HG02938 (cell line): Measurements from ENCODE around the gene SEC24A.
"Not testable (repeated sequence)": the region's sequence is repeated elsewhere in the genome, so short reads cannot be mapped to it uniquely, and the experiment has no call there.

Experiments
- ATAC-seq: cut with Tn5 transposase; IDR thresholded peaks from one replicate; pipeline ENCODE4 v1.9.1; 2021; ENCODE audit warnings: mild to moderate bottlenecking, moderate library complexity; ENCODE audit not compliant: unreplicated experiment

SEC24A gene

GRCh38 chr5:134649163-134649835 lies 714 bp downstream of the SEC24A start:
- ATAC-seq = peak; percentile 9

GRCh38 chr5:134650660-134651059 lies 2.1 kb downstream of the SEC24A start:
- ATAC-seq = not testable (repeated sequence)

- ATAC-seq = no peak
These were observed 2.9 kb downstream of the SEC24A start for GRCh38 chr5:134651531-134651930.

GRCh38 chr5:134656690-134657089 lies 8.1 kb downstream of the SEC24A start:
- ATAC-seq = no peak

GRCh38 chr5:134659456-134659855 lies 10.9 kb downstream of the SEC24A start:
- no peak for ATAC-seq

GRCh38 chr5:134659922-134660321 lies 11.3 kb downstream of the SEC24A start:
- ATAC-seq = no peak

GRCh38 chr5:134662971-134663370 lies 14.4 kb downstream of the SEC24A start:
- ATAC-seq = no peak

- ATAC-seq = no peak
These were observed 15.9 kb downstream of the SEC24A start for GRCh38 chr5:134664448-134664847.

- ATAC-seq = not testable (repeated sequence)
These were observed 25.0 kb downstream of the SEC24A start for GRCh38 chr5:134673546-134673945.

GRCh38 chr5:134677357-134677756 lies 28.8 kb downstream of the SEC24A start:
- not testable (repeated sequence) for ATAC-seq

GRCh38 chr5:134690144-134690543 lies 41.6 kb downstream of the SEC24A start:
- ATAC-seq = not testable (repeated sequence)

- no peak for ATAC-seq
These were observed 44.1 kb downstream of the SEC24A start for GRCh38 chr5:134692722-134693121.

- ATAC-seq = no peak
These were observed 59.7 kb downstream of the SEC24A start for GRCh38 chr5:134708301-134708700.

- no peak for ATAC-seq
These were observed 65.5 kb downstream of the SEC24A start for GRCh38 chr5:134714120-134714519.

GRCh38 chr5:134714541-134714940 lies 66.0 kb downstream of the SEC24A start:
- ATAC-seq = no peak

- not testable (repeated sequence) for ATAC-seq
These were observed 66.9 kb downstream of the SEC24A start for GRCh38 chr5:134715466-134715865.

- ATAC-seq = no peak
These were observed 76.3 kb downstream of the SEC24A start for GRCh38 chr5:134724872-134725271.

GRCh38 chr5:134732819-134733218 lies 84.2 kb downstream of the SEC24A start:
- no peak for ATAC-seq

GRCh38 chr5:134735243-134735642 lies 86.7 kb downstream of the SEC24A start:
- no peak for ATAC-seq

- no peak for ATAC-seq
These were observed 87.7 kb downstream of the SEC24A start for GRCh38 chr5:134736173-134736812.

GRCh38 chr5:134738133-134738962 lies 89.8 kb downstream of the SEC24A start, which contains the start of gene CAMLG:
CAMLG (plus strand) TSS chr5:134738548; CDS start chr5:134738621, 73 bp downstream.
- peak; percentile 89 for ATAC-seq
